ENCODE data around the gene RCAN1. TPM values are rescaled to one million over a fixed set of nuclear protein-coding genes. Genes with fewer than 3 reads are reported as not detected.

The RCAN1 gene
- total RNA-seq, 3 donors from 2014 or later (not counting 1 experiment from before 2014, with no cell fraction given), result 6.7 to 8.9 (median 8.2) TPM

- Histone ChIP-seq H3K36me3 (ENCODE audit: control insufficient read depth, insufficient read depth, low read length) (no peaks in the 10 kb centered on the region), H3K27ac (ENCODE audit: low read length) (no peak overlapping the region), H3K4me3 (ENCODE audit: low read length) (no peak overlapping the region), H3K27me3 (ENCODE audit: control insufficient read depth, insufficient read depth, low read length) (peaks cover 4% of the 10 kb centered on the region), H3K9me3 (ENCODE audit: control insufficient read depth, insufficient read depth, low read length) (no peaks in the 10 kb centered on the region), H3K4me1 (ENCODE audit: control insufficient read depth, insufficient read depth, low read length) (peaks cover 18% of the 10 kb centered on the region)
- ATAC-seq (peak in 1 of 3 donors; percentile 42), DNase-seq (no peak)
- Mint-ChIP-seq H3K9me3 (no peaks in the 10 kb centered on the region), H3K4me3 (no peak overlapping the region), H3K36me3 (no peaks in the 10 kb centered on the region), H3K4me1 (no peaks in the 10 kb centered on the region), H3K27ac (no peak overlapping the region), H3K27me3 (ENCODE audit: low read depth in 2 of 2) (peaks cover 15 to 31% of the 10 kb centered on the region in 2 donors)
- WGBS (ENCODE audit: insufficient coverage), result 73% methylated on average over 4 of the region's 4 CpGs
- intact Hi-C loops (cut with micrococcal nuclease), result no loop called here
- TF ChIP-seq, protein P1, sequence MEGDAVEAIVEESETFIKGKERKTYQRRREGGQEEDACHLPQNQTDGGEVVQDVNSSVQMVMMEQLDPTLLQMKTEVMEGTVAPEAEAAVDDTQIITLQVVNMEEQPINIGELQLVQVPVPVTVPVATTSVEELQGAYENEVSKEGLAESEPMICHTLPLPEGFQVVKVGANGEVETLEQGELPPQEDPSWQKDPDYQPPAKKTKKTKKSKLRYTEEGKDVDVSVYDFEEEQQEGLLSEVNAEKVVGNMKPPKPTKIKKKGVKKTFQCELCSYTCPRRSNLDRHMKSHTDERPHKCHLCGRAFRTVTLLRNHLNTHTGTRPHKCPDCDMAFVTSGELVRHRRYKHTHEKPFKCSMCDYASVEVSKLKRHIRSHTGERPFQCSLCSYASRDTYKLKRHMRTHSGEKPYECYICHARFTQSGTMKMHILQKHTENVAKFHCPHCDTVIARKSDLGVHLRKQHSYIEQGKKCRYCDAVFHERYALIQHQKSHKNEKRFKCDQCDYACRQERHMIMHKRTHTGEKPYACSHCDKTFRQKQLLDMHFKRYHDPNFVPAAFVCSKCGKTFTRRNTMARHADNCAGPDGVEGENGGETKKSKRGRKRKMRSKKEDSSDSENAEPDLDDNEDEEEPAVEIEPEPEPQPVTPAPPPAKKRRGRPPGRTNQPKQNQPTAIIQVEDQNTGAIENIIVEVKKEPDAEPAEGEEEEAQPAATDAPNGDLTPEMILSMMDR (IDR thresholded peaks at IDR 0.05), result no peak
Observed at GRCh38 chr21:34509151-34509550, 105.8 kb downstream of the RCAN1 start.

GRCh38 chr21:34504595-34504994 lies 110.3 kb downstream of the RCAN1 start:
- Histone ChIP-seq H3K4me1 (ENCODE audit: control insufficient read depth, insufficient read depth, low read length) (peaks cover 5% of the 10 kb centered on the region), H3K27ac (ENCODE audit: low read length) (no peak overlapping the region), H3K4me3 (ENCODE audit: low read length) (no peak overlapping the region), H3K9me3 (ENCODE audit: control insufficient read depth, insufficient read depth, low read length) (no peaks in the 10 kb centered on the region), H3K36me3 (ENCODE audit: control insufficient read depth, insufficient read depth, low read length) (no peaks in the 10 kb centered on the region), H3K27me3 (ENCODE audit: control insufficient read depth, insufficient read depth, low read length) (peaks cover 11% of the 10 kb centered on the region)
- no peak for ATAC-seq
- H3K36me3 Mint-ChIP-seq, result no peaks in the 10 kb centered on the region
- TF ChIP-seq, protein P1 (IDR thresholded peaks at IDR 0.05), result no peak
- H3K4me3 Mint-ChIP-seq, result no peak overlapping the region
- intact Hi-C loops (cut with micrococcal nuclease), result no loop called here
- no peaks in the 10 kb centered on the region for H3K9me3 Mint-ChIP-seq
- H3K4me1 Mint-ChIP-seq, result no peaks in the 10 kb centered on the region
- WGBS (ENCODE audit: insufficient coverage), result 69% methylated on average over 2 of the region's 2 CpGs
- H3K27me3 Mint-ChIP-seq (ENCODE audit: low read depth in 2 of 2), result peaks cover 17 to 52% of the 10 kb centered on the region in 2 donors
- H3K27ac Mint-ChIP-seq, result no peak overlapping the region
- no peak for DNase-seq

- ATAC-seq, result no peak
- TF ChIP-seq, protein P1 (IDR thresholded peaks at IDR 0.05), result no peak
- no peak overlapping the region for H3K4me3 Mint-ChIP-seq
- H3K4me1 ChIP-seq (ENCODE audit: control insufficient read depth, insufficient read depth, low read length), result no peaks in the 10 kb centered on the region
- H3K4me1 Mint-ChIP-seq, result no peaks in the 10 kb centered on the region
- peaks cover 21 to 67% of the 10 kb centered on the region in 2 donors for H3K27me3 Mint-ChIP-seq (ENCODE audit: low read depth in 2 of 2)
- 92% methylated on average over 3 of the region's 3 CpGs for WGBS (ENCODE audit: insufficient coverage)
- no peak overlapping the region for H3K4me3 ChIP-seq (ENCODE audit: low read length)
- no peaks in the 10 kb centered on the region for H3K36me3 ChIP-seq (ENCODE audit: control insufficient read depth, insufficient read depth, low read length)
- no peak overlapping the region for H3K27ac Mint-ChIP-seq
- no peak for DNase-seq
- peaks cover 11% of the 10 kb centered on the region for H3K27me3 ChIP-seq (ENCODE audit: control insufficient read depth, insufficient read depth, low read length)
- peaks cover 11% of the 10 kb centered on the region for H3K9me3 ChIP-seq (ENCODE audit: control insufficient read depth, insufficient read depth, low read length)
- no peak overlapping the region for H3K27ac ChIP-seq (ENCODE audit: low read length)
- H3K36me3 Mint-ChIP-seq, result peaks cover 7% of the 10 kb centered on the region
- intact Hi-C loops (cut with micrococcal nuclease), result no loop called here
- H3K9me3 Mint-ChIP-seq, result peaks cover 4 to 5% of the 10 kb centered on the region in 2 donors
Observed at GRCh38 chr21:34502480-34503106, 112.3 kb downstream of the RCAN1 start.

DNA sequence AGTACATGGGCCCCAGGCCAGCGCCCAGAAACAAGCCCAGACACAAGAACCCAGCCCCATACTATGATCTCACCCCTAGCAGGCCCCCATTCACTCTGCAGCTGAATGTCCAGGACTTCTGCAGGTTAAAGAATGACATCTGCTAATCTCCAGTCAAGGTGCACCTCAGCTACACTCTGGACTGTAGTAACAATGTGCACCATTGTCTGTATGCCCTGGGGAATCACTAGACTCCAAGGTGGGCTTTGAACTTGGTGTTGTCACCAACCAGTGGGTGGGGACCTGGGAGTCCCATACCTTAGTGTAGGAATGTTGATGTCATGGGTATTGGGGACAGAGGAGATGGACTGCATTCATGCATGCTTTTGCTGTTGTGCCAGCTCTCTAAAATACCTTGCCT lies 113.2 kb downstream of the RCAN1 start:
- Histone ChIP-seq H3K27me3 (ENCODE audit: control insufficient read depth, insufficient read depth, low read length) (peaks cover 7% of the 10 kb centered on the region), H3K4me1 (ENCODE audit: control insufficient read depth, insufficient read depth, low read length) (no peaks in the 10 kb centered on the region), H3K4me3 (ENCODE audit: low read length) (no peak overlapping the region), H3K9me3 (ENCODE audit: control insufficient read depth, insufficient read depth, low read length) (peaks cover 11% of the 10 kb centered on the region), H3K27ac (ENCODE audit: low read length) (no peak overlapping the region), H3K36me3 (ENCODE audit: control insufficient read depth, insufficient read depth, low read length) (no peaks in the 10 kb centered on the region)
- H3K4me1 Mint-ChIP-seq, result no peaks in the 10 kb centered on the region
- H3K36me3 Mint-ChIP-seq, result peaks cover 16% of the 10 kb centered on the region
- intact Hi-C loops (cut with micrococcal nuclease), result no loop called here
- DNase-seq, result no peak
- ATAC-seq, result no peak
- H3K27me3 Mint-ChIP-seq (ENCODE audit: low read depth in 2 of 2), result peaks cover 17 to 68% of the 10 kb centered on the region in 2 donors
- H3K9me3 Mint-ChIP-seq, result peaks cover 4 to 9% of the 10 kb centered on the region in 2 donors
- no peak overlapping the region for H3K4me3 Mint-ChIP-seq
- H3K27ac Mint-ChIP-seq, result no peak overlapping the region
- TF ChIP-seq, protein P1 (IDR thresholded peaks at IDR 0.05), result no peak
- 50% methylated on average over 1 of the region's 1 CpG for WGBS (ENCODE audit: insufficient coverage)
